DND-41 (cell line): ENCODE measurements around the gene CDKN1C.

Experiments used
- EZH2 ChIP-seq: IDR thresholded peaks from 3 replicates; pipeline ENCODE4 v1.6.1; 2012; ENCODE audit warnings: borderline replicate concordance, low read depth, mild to moderate bottlenecking, moderate library complexity, low read length, inconsistent platforms; ENCODE audit not compliant: severe bottlenecking
- TF ChIP-seq, protein P1 (sequence below): IDR thresholded peaks from 2 replicates; pipeline ENCODE4 v1.5.1; 2012; ENCODE audit warnings: borderline replicate concordance, low read length, moderate library complexity, mild to moderate bottlenecking; ENCODE audit not compliant: poor library complexity, severe bottlenecking; ENCODE audit errors: extremely low read depth

DNA sequence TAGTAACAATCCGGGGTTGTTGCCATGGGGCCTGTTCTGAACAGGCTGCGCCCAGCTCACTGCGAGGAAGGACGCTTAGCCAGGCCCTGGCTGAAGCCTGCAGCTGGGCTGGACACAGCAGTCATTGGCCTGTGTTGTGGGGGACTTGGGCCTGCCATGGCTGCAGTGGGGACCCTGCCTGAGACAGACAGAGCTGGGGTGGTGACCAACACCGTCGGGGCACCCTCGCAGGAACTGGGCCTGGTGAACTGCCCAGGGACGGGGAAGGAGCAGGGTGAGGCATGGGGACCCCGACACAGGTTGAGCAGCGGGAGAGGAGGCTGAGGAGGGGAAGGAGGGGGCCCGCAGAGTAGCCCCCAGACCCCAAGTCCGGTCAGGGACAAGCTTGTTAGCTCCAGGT lies 34.8 kb upstream of the CDKN1C start:
- TF ChIP-seq, protein P1, sequence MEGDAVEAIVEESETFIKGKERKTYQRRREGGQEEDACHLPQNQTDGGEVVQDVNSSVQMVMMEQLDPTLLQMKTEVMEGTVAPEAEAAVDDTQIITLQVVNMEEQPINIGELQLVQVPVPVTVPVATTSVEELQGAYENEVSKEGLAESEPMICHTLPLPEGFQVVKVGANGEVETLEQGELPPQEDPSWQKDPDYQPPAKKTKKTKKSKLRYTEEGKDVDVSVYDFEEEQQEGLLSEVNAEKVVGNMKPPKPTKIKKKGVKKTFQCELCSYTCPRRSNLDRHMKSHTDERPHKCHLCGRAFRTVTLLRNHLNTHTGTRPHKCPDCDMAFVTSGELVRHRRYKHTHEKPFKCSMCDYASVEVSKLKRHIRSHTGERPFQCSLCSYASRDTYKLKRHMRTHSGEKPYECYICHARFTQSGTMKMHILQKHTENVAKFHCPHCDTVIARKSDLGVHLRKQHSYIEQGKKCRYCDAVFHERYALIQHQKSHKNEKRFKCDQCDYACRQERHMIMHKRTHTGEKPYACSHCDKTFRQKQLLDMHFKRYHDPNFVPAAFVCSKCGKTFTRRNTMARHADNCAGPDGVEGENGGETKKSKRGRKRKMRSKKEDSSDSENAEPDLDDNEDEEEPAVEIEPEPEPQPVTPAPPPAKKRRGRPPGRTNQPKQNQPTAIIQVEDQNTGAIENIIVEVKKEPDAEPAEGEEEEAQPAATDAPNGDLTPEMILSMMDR: no peak
- no peak for TF ChIP-seq EZH2
